Gastrocnemius medialis (tissue), 4 donors: ENCODE results near the gene TMEM161B. TPM values are rescaled to one million over a fixed set of nuclear protein-coding genes. Genes with fewer than 3 reads are reported as not detected.
A peak's percentile ranks its signal among the peaks of the same experiment; 100 is the strongest.

Experiments
- ATAC-seq, 2 donors: fragments of 150-250 bp; one replicate each; pipeline ENCODE4 v1.9.1; 2016
- DNase-seq, 2 donors: peaks; one replicate each; pipeline ENCODE4 v3.0.0-alpha.2; 2019
- H3K27ac ChIP-seq, 4 donors: fragments of 200-600 bp; sonication (generic); 1 replicate in 1 of 4; 2 replicates in 3 of 4; pipeline ENCODE4 v1.5.1; 2016 to 2018; ENCODE audit warnings: mild to moderate bottlenecking in 2 of 4, moderate library complexity in 1 of 4
- H3K27me3 ChIP-seq, 3 donors: fragments of 200-600 bp; sonication (generic) in 2 of 3; 1 replicate in 1 of 3; 2 replicates in 2 of 3; pipeline versions ENCODE4 v1.5.1 to v1.6.0; 2016 to 2019; ENCODE audit warnings: mild to moderate bottlenecking in 1 of 3, moderate library complexity in 1 of 3
- H3K36me3 ChIP-seq, 2 donors: fragments of 200-600 bp; sonication (generic) in 1 of 2; one replicate each; pipeline ENCODE4 v1.5.1; 2017 to 2018
- H3K4me1 ChIP-seq, 2 donors: fragments of 200-600 bp; sonication (generic) in 1 of 2; one replicate each; pipeline ENCODE4 v1.5.1; 2016 to 2017; ENCODE audit warnings: mild to moderate bottlenecking in 2 of 2
- H3K4me3 ChIP-seq, 4 donors: fragments of 200-600 bp; sonication (generic) in 3 of 4; 1 replicate in 1 of 4; 2 replicates in 3 of 4; pipeline ENCODE4 v1.5.1; 2016 to 2019; ENCODE audit warnings: mild to moderate bottlenecking in 2 of 4
- H3K9me3 ChIP-seq, 3 donors: fragments of 200-600 bp; sonication (generic) in 2 of 3; 1 replicate in 1 of 3; 2 replicates in 2 of 3; pipeline ENCODE4 v1.5.1; 2016 to 2019
- POLR2A ChIP-seq, 2 donors: fragments of 450-650 bp; IDR thresholded peaks; one replicate each; pipeline ENCODE4 v1.6.1; 2017; ENCODE audit warnings: antibody characterized with exemption in 2 of 2, mild to moderate bottlenecking in 2 of 2, moderate library complexity in 2 of 2
- in situ Hi-C, 4 donors: fragments of 200-750 bp; cut with MboI; loops; one replicate each; pipeline versions ENCODE4 v1.15.0 to v1.8.0; 2017; ENCODE audit warnings: low sequenced_read_pairs in 4 of 4
- intact Hi-C: fragments of 100-400 bp; cut with DNase I; formaldehyde crosslinking; loops from one replicate; pipeline ENCODE4 v1.15.1; 2023; ENCODE audit warnings: low total_unique reads
- total RNA-seq, 4 donors: library from RNA; depleted of rRNA; stranded (reverse); fragments of >200 nt; gene quantifications; one replicate each; pipeline versions ENCODE4 v1.1.0 to v1.2.3, GENCODE V29; 2016
- TF ChIP-seq, protein P1 (sequence below), 5 experiments: fragments of 450-650 bp in 3 of 5; fragments of 200-600 bp in 2 of 5; sonication (generic) in 2 of 5; IDR thresholded peaks in 4 of 5; conservative IDR thresholded peaks in 1 of 5; 1 replicate in 4 of 5; 2 replicates in 1 of 5; pipeline ENCODE4 v1.5.1; 2016 to 2019; ENCODE audit warnings: antibody characterized with exemption in 5 of 5, mild to moderate bottlenecking in 3 of 5, moderate library complexity in 3 of 5

TMEM161B gene
- total RNA-seq, 4 donors from 2014 or later: 5.8 to 13.6 (median 6.3) TPM

DNA sequence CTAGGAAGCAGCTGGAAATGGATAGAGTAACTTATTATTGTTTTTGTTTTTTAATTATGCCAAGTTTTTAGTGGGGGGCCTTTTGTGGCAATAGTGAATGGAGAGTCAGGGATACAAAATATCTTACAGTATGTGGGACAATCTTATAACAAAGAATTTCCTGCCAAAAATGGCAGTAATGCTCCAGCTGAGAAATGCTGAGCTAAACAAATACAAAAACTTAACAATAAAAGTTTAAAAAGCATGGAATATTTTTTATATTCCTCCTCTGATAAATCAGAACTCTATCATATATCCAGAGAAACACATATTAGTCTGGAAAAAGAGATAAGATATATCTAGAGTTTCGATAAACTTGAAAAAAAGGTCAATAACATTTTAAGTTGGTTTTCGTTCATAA, 110.6 kb downstream of the TMEM161B start:
- no peaks in the 10 kb centered on the region for H3K4me1 ChIP-seq
- no peak for TF ChIP-seq POLR2A (IDR thresholded peaks at IDR 0.05)
- TF ChIP-seq, protein P1, sequence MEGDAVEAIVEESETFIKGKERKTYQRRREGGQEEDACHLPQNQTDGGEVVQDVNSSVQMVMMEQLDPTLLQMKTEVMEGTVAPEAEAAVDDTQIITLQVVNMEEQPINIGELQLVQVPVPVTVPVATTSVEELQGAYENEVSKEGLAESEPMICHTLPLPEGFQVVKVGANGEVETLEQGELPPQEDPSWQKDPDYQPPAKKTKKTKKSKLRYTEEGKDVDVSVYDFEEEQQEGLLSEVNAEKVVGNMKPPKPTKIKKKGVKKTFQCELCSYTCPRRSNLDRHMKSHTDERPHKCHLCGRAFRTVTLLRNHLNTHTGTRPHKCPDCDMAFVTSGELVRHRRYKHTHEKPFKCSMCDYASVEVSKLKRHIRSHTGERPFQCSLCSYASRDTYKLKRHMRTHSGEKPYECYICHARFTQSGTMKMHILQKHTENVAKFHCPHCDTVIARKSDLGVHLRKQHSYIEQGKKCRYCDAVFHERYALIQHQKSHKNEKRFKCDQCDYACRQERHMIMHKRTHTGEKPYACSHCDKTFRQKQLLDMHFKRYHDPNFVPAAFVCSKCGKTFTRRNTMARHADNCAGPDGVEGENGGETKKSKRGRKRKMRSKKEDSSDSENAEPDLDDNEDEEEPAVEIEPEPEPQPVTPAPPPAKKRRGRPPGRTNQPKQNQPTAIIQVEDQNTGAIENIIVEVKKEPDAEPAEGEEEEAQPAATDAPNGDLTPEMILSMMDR (IDR thresholded peaks at IDR 0.05 in 4 of 5, conservative IDR thresholded peaks at IDR 0.05 in 1 of 5): no peak
- peaks cover 0 to 9% (median 0%) of the 10 kb centered on the region in 3 donors for H3K27me3 ChIP-seq
- H3K4me3 ChIP-seq: no peak overlapping the region
- in situ Hi-C loops (no loop called here), intact Hi-C loops (no loop called here)
- no peaks in the 10 kb centered on the region for H3K9me3 ChIP-seq
- H3K27ac ChIP-seq: no peak overlapping the region
- ATAC-seq (no peak), DNase-seq (no peak)
- H3K36me3 ChIP-seq: no peaks in the 10 kb centered on the region

DNA sequence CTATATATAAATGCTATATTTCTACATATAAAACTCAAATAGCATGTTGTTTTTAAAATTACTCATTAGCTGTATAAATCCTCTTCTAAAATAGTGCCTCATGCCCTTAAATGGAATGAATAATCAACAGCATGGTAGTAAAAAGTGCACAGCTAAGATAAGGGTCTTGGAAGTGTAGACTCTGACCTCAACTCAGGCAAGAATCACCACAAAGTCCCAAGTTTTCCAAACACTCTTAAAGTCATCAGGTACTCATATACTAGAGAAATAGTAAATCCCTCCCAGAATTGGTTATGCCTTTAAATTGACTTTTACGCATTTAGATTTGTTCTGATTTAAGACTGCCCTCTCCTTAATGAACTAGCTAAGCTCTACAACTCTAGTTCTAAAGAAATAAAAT, 113.8 kb downstream of the TMEM161B start:
- intact Hi-C loops (no loop called here), in situ Hi-C loops (no loop called here)
- Histone ChIP-seq H3K9me3 (no peaks in the 10 kb centered on the region), H3K27me3 (peaks cover 0 to 9% (median 0%) of the 10 kb centered on the region in 3 donors), H3K36me3 (no peaks in the 10 kb centered on the region), H3K4me3 (no peak overlapping the region), H3K4me1 (no peaks in the 10 kb centered on the region), H3K27ac (no peak overlapping the region)
- DNase-seq (no peak), ATAC-seq (no peak)
- TF ChIP-seq POLR2A (IDR thresholded peaks at IDR 0.05): no peak
- TF ChIP-seq, protein P1 (IDR thresholded peaks at IDR 0.05 in 4 of 5, conservative IDR thresholded peaks at IDR 0.05 in 1 of 5): no peak

DNA sequence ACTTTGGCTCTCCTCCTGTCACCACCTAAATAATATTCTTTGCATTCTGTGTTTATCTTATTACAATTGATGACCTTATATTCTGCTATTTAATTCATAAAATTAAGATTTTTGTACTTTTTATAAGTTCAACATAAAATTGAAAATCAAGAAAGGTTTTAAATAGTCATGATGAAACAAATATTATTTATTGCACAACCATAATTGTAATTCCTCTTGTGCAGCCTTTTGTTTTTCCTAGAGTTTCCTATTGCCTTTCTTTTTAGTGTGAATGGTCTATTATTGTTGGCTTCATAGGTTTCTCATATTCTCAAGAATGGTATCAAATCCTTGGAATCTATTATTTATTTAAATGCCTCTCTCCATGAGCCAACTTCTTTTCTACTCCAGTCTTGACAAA, 117.9 kb downstream of the TMEM161B start:
- H3K9me3 ChIP-seq: no peaks in the 10 kb centered on the region
- H3K4me3 ChIP-seq: no peak overlapping the region
- no peaks in the 10 kb centered on the region for H3K36me3 ChIP-seq
- intact Hi-C loops (no loop called here), in situ Hi-C loops (no loop called here)
- DNase-seq: no peak
- no peak overlapping the region for H3K27ac ChIP-seq
- TF ChIP-seq, protein P1 (IDR thresholded peaks at IDR 0.05 in 4 of 5, conservative IDR thresholded peaks at IDR 0.05 in 1 of 5): no peak
- TF ChIP-seq POLR2A (IDR thresholded peaks at IDR 0.05): no peak
- peaks cover 2 to 15% (median 12%) of the 10 kb centered on the region in 3 donors for H3K27me3 ChIP-seq
- peaks cover 0 to 2% of the 10 kb centered on the region in 2 donors for H3K4me1 ChIP-seq
- no peak for ATAC-seq

DNA sequence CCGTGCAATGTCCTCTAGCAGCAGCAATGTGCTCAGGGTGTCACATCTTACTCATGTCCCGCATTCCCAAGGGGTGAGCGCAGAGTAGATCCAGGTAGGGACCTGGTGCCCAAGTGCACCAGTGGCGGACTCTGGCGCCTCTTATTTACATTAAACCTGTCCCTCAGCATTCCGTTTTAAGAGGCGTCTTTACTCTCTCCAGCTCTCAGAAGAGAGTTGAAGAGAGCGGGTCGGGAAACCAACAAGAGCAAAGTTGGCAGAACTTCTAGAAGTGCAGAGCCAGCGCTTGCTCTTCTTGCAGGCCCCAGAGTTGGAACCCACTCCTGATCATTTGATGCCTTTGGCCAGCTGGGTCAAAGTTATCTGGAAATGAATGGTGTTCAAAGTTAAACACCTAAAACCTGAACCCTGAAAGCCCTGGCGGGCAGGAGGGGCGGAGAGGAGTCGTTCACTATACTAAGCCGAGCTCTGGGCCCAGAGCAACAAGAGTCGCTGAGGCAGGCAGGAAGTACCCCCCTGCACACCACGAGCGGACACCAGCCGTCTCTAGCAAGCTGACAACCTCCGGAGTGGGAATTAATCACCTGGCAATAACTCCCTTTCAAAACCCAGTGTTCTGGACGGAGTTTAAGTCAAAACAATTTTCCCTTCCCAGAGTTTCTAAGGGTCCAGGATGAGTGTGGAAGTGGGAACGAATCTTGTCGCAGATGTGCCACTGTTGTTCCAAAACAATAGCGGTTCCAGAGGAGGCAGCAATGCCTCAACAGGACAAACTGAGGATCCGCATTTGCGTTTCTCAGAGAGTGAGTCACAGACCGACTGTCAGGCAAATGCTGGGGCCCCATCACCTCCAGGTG, 122.8 kb downstream of the TMEM161B start:
- TF ChIP-seq, protein P1 (IDR thresholded peaks at IDR 0.05 in 4 of 5, conservative IDR thresholded peaks at IDR 0.05 in 1 of 5): no peak
- TF ChIP-seq POLR2A (IDR thresholded peaks at IDR 0.05): no peak
- Histone ChIP-seq H3K27me3 (peaks cover 44 to 61% (median 45%) of the 10 kb centered on the region in 3 donors), H3K4me3 (peak overlapping the region in 1 of 4 donors; percentile 6), H3K27ac (no peak overlapping the region), H3K36me3 (no peaks in the 10 kb centered on the region), H3K9me3 (no peaks in the 10 kb centered on the region), H3K4me1 (peaks cover 26 to 33% of the 10 kb centered on the region in 2 donors)
- in situ Hi-C loops: loop anchor here in 3 of 4 donors (10.0 to 25.0 kb wide), 3 partner anchors 359 to 539 kb away; no protein-coding TSS in a partner anchor
- DNase-seq (no peak), ATAC-seq (no peak)
- intact Hi-C loops: loop anchor here (10.0 kb wide), 1 partner anchor 361 kb away; no protein-coding TSS in a partner anchor
